Neural crest cell (in vitro differentiated cells): ENCODE measurements around the gene RAB5B. TPM values are rescaled to one million over a fixed set of nuclear protein-coding genes. Genes with fewer than 3 reads are reported as not detected.

Source experiments
- DNase-seq: peaks from one replicate; pipeline ENCODE4 v3.0.0; 2021; ENCODE audit warnings: low read depth, mixed read lengths, low spot score
- H3K27ac Mint-ChIP-seq: one replicate; pipeline ENCODE4 v1.8.0; 2021; ENCODE audit warnings: mild to moderate bottlenecking, mixed read lengths; ENCODE audit not compliant: unreplicated experiment
- H3K27me3 Mint-ChIP-seq: 2 replicates; pipeline ENCODE4 v1.8.0; 2021; ENCODE audit warnings: low read depth, mild to moderate bottlenecking, mixed read lengths
- H3K36me3 Mint-ChIP-seq: 2 replicates; pipeline ENCODE4 v1.8.0; 2021; ENCODE audit warnings: low read depth, mild to moderate bottlenecking, mixed read lengths
- H3K4me1 Mint-ChIP-seq: 2 replicates; pipeline ENCODE4 v1.8.0; 2021; ENCODE audit warnings: mixed read lengths
- H3K4me3 Mint-ChIP-seq: one replicate; pipeline ENCODE4 v1.8.0; 2021; ENCODE audit warnings: mild to moderate bottlenecking, mixed read lengths
- H3K9me3 Mint-ChIP-seq: 2 replicates; pipeline ENCODE4 v1.8.0; 2021; ENCODE audit warnings: mixed read lengths
- CTCF ChIP-seq: fragments of 200-600 bp; sonication (generic); conservative IDR thresholded peaks from 2 replicates; pipeline ENCODE4 v1.5.0; 2021; ENCODE audit warnings: antibody characterized with exemption, mild to moderate bottlenecking
- total RNA-seq: library from RNA; stranded (reverse); gene quantifications from 2 replicates; pipeline ENCODE4 v1.2.1, GENCODE V29; 2021

Gene RAB5B
- total RNA-seq, 1 donor from 2014 or later = 86.5 TPM

- no peak for DNase-seq
- Mint-ChIP-seq H3K4me1 (peaks cover 5% of the 10 kb centered on the region), H3K27ac (no peak overlapping the region), H3K36me3 (peaks cover 34% of the 10 kb centered on the region), H3K27me3 (no peaks in the 10 kb centered on the region), H3K4me3 (no peak overlapping the region), H3K9me3 (no peaks in the 10 kb centered on the region)
- no peak for TF ChIP-seq CTCF
Measured at GRCh38 chr12:56029166-56029519, 55.3 kb downstream of the RAB5B start.

DNA sequence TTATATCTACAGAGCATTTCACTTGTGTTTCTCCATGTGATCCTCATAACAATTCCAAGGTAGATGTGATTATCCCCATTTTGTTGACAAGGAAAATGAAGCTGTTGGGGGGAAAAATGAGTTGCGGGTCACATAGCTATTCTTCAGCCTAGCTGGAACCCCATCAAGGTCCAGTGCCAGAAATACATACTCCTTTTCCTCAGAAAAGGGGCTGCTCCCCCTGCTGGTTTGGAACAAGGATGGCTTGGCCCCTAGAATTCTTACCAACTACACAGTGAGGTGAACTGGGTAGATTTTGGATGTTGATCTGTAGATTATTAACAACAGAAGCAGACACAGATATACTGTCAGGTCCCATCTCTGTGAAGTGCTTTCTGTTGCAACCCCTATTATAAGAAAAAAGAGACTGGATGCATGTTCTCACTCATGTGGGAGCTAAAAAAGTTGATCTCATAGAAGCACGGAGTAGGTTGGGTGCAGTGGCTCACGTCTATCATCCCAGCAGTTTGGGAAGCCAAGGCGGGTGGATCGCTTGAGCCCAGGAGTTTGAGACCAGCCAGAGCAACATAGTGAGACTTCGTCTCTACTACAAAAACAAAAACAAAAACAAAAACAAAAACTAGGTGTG, 55.9 kb downstream of the RAB5B start:
- peak; percentile 77 for TF ChIP-seq CTCF
- Mint-ChIP-seq H3K27ac (no peak overlapping the region), H3K27me3 (no peaks in the 10 kb centered on the region), H3K4me1 (peaks cover 5% of the 10 kb centered on the region), H3K4me3 (peak overlapping the region; percentile 15), H3K9me3 (no peaks in the 10 kb centered on the region), H3K36me3 (peaks cover 34% of the 10 kb centered on the region)
- DNase-seq = peak; percentile 45

- peaks cover 36% of the 10 kb centered on the region for H3K36me3 Mint-ChIP-seq
- H3K27me3 Mint-ChIP-seq = no peaks in the 10 kb centered on the region
- H3K4me1 Mint-ChIP-seq = peaks cover 5% of the 10 kb centered on the region
- H3K27ac Mint-ChIP-seq = no peak overlapping the region
- DNase-seq = no peak
- H3K9me3 Mint-ChIP-seq = no peaks in the 10 kb centered on the region
- no peak for TF ChIP-seq CTCF
- H3K4me3 Mint-ChIP-seq = no peak overlapping the region
Measured at GRCh38 chr12:56031987-56032386, 58.1 kb downstream of the RAB5B start.

DNA sequence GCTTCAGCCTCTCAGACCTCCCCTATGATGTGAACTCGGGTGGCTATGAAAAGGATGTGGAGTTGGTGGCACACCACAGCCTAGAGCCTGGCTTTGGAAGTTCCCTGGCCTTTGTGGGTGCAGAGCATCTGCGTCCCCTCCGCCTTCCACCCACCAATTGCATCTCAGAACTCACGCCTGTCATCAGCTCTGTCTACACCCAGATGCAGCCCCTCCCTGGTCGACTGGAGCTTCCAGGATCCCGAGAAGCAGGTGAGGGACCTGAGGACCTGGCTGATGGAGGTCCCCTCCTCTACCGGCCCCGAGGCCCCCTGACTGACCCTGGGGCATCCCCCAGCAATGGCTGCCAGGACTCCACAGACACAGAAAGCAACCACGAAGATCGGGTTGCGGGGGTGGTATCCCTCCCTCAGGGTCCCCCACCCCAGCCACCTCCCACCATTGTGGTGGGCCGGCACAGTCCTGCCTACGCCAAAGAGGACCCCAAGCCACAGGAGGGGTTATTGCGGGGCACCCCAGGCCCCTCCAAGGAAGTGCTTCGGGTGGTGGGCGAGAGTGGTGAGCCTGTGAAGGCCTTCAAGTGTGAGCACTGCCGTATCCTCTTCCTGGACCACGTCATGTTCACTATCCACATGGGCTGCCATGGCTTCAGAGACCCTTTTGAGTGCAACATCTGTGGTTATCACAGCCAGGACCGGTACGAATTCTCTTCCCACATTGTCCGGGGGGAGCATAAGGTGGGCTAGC, 60.9 kb downstream of the RAB5B start:
- no peak for TF ChIP-seq CTCF
- peaks cover 26% of the 10 kb centered on the region for H3K36me3 Mint-ChIP-seq
- H3K27me3 Mint-ChIP-seq = no peaks in the 10 kb centered on the region
- H3K27ac Mint-ChIP-seq = no peak overlapping the region
- DNase-seq = no peak
- H3K4me1 Mint-ChIP-seq = peaks cover 14% of the 10 kb centered on the region
- no peak overlapping the region for H3K4me3 Mint-ChIP-seq
- H3K9me3 Mint-ChIP-seq = no peaks in the 10 kb centered on the region

DNA sequence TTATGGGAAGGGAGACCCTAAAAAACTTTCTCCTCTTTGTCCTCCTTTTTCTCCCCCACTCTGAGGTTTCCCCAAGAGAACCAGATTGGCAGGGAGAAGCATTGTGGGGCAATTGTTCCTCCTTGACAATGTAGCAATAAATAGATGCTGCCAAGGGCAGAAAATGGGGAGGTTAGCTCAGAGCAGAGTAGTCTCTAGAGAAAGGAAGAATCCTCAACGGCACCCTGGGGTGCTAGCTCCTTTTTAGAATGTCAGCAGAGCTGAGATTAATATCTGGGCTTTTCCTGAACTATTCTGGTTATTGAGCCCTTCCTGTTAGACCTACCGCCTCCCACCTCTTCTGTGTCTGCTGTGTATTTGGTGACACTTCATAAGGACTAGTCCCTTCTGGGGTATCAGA, 63.3 kb downstream of the RAB5B start:
- Mint-ChIP-seq H3K9me3 (no peaks in the 10 kb centered on the region), H3K27ac (peak overlapping the region; percentile 19), H3K36me3 (peaks cover 19% of the 10 kb centered on the region), H3K4me1 (peaks cover 28% of the 10 kb centered on the region), H3K27me3 (no peaks in the 10 kb centered on the region), H3K4me3 (no peak overlapping the region)
- no peak for DNase-seq
- TF ChIP-seq CTCF = no peak
